T-cell (primary cell): ENCODE measurements around the gene MIGA2. TPM values are rescaled to one million over a fixed set of nuclear protein-coding genes. Genes with fewer than 3 reads are reported as not detected.

Experiments used
- ATAC-seq, 4 experiments: fragments of 200-7000 bp in 3 of 4; fragments of 150-1000 bp in 1 of 4; cut with Tn5 transposase; replicated peaks in 1 of 4; 1 replicate in 3 of 4; 2 replicates in 1 of 4; pipeline ENCODE4 v1.10.0; 2021; ENCODE audit warnings: moderate library complexity in 3 of 4, mild to moderate bottlenecking in 2 of 4, moderate number of reproducible peaks in 1 of 4
- CTCF ChIA-PET, 2 donors: fragments of 300-600 bp; sonication (Branson Sonifier 250); formaldehyde crosslinking; loops; one replicate each; lab custom pipeline; 2022; ENCODE audit warnings: antibody characterized with exemption in 2 of 2; lab: Charles Lee
- POLR2A ChIA-PET, 2 donors: fragments of 300-600 bp; sonication (Branson Sonifier 250); formaldehyde crosslinking; loops; one replicate each; lab custom pipeline; 2022; ENCODE audit warnings: antibody characterized with exemption in 2 of 2; lab: Charles Lee
- DNase-seq, 35 experiments: peaks; one replicate each; pipeline versions ENCODE4 v3.0.0 to v3.0.0-alpha.2; 2013 to 2023
- H3K27ac ChIP-seq: one replicate; pipeline ENCODE4 v1.5.1; 2013; ENCODE audit warnings: low read length
- H3K27me3 ChIP-seq, 2 experiments: replicated peaks in 1 of 2; 1 replicate in 1 of 2; 2 replicates in 1 of 2; pipeline versions ENCODE4 v1.6.1 to v1.7.0; 2013; ENCODE audit warnings: low read length in 1 of 2, mixed read lengths in 1 of 2; ENCODE audit not compliant: control insufficient read depth in 2 of 2, insufficient read depth in 2 of 2; ENCODE audit errors: extremely low read depth in 1 of 2
- H3K36me3 ChIP-seq, 2 donors: 1 replicate in 1 of 2; 2 replicates in 1 of 2; pipeline versions ENCODE4 v1.6.1 to v1.7.0; 2013; ENCODE audit warnings: low read length in 1 of 2; ENCODE audit not compliant: control insufficient read depth in 2 of 2, insufficient read depth in 1 of 2; ENCODE audit errors: extremely low read depth in 1 of 2
- H3K4me1 ChIP-seq, 2 experiments: 1 replicate in 1 of 2; 2 replicates in 1 of 2; pipeline versions ENCODE4 v1.6.1 to v1.7.0; 2013; ENCODE audit warnings: low read length in 2 of 2, mixed read lengths in 1 of 2; ENCODE audit not compliant: insufficient read depth in 2 of 2, control insufficient read depth in 1 of 2; ENCODE audit errors: extremely low read depth in 1 of 2
- H3K4me3 ChIP-seq, 2 donors: 1 replicate in 1 of 2; 2 replicates in 1 of 2; pipeline versions ENCODE4 v1.5.1 to v1.7.0; 2013; ENCODE audit warnings: mild to moderate bottlenecking in 2 of 2, low read length in 1 of 2, moderate library complexity in 1 of 2; ENCODE audit not compliant: control insufficient read depth in 1 of 2; ENCODE audit errors: extremely low read depth in 1 of 2
- H3K9me3 ChIP-seq: 2 replicates; pipeline ENCODE4 v1.7.0; 2013
- H3K27ac Mint-ChIP-seq, 2 donors: one replicate each; pipeline ENCODE4 v1.8.0; 2020 to 2021; ENCODE audit warnings: mild to moderate bottlenecking in 2 of 2, mixed read lengths in 2 of 2
- H3K27me3 Mint-ChIP-seq, 2 donors: one replicate each; pipeline ENCODE4 v1.8.0; 2021 to 2022; ENCODE audit warnings: mixed read lengths in 2 of 2
- H3K36me3 Mint-ChIP-seq: one replicate; pipeline ENCODE4 v1.8.0; 2021; ENCODE audit warnings: mixed read lengths
- H3K4me1 Mint-ChIP-seq, 3 donors: one replicate each; pipeline ENCODE4 v1.8.0; 2020 to 2022; ENCODE audit warnings: mixed read lengths in 3 of 3, mild to moderate bottlenecking in 1 of 3
- H3K4me3 Mint-ChIP-seq, 3 donors: one replicate each; pipeline ENCODE4 v1.8.0; 2020 to 2022; ENCODE audit warnings: mild to moderate bottlenecking in 3 of 3, mixed read lengths in 3 of 3, moderate library complexity in 3 of 3
- H3K9me3 Mint-ChIP-seq, 3 donors: one replicate each; pipeline ENCODE4 v1.8.0; 2020 to 2022; ENCODE audit warnings: mixed read lengths in 3 of 3
- WGBS: methylation state at CpG from one replicate; pipeline ENCODE4 v1.1.5; 2013; ENCODE audit warnings: missing lambda C conversion rate; ENCODE audit not compliant: insufficient coverage; 5-methylcytosine and 5-hydroxymethylcytosine counted together
- total RNA-seq, 35 experiments: library from RNA in 6 of 35; stranded (reverse) in 6 of 35; fragments of 120-200 nt in 1 of 35; gene quantifications; one replicate each; pipeline versions ENCODE4 v1.2.1 to v1.2.4 and lab custom pipeline; 2013 to 2026

Gene MIGA2
- total RNA-seq, 5 donors from 2014 or later (not counting 1 experiment from before 2014, with no cell fraction given), result 60.8 to 95.7 (median 83.4) TPM

GRCh38 chr9:129093602-129094386 lies 57.4 kb downstream of the MIGA2 start:
- CTCF ChIA-PET, result no interaction called here
- Mint-ChIP-seq H3K27me3 (no peaks in the 10 kb centered on the region), H3K27ac (no peak overlapping the region), H3K36me3 (peaks cover 9% of the 10 kb centered on the region), H3K9me3 (no peaks in the 10 kb centered on the region), H3K4me1 (no peaks in the 10 kb centered on the region), H3K4me3 (no peak overlapping the region)
- peaks cover 12 to 13% of the 10 kb centered on the region in 2 donors for H3K36me3 ChIP-seq
- POLR2A ChIA-PET, result no interaction called here
- H3K9me3 ChIP-seq, result no peaks in the 10 kb centered on the region
- no peak overlapping the region for H3K4me3 ChIP-seq
- H3K4me1 ChIP-seq, result no peaks in the 10 kb centered on the region
- H3K27me3 ChIP-seq, result no peaks in the 10 kb centered on the region
- ATAC-seq, result no peak
- WGBS, result 91% methylated on average over 15 of the region's 20 CpGs
- no peak for DNase-seq
- H3K27ac ChIP-seq, result no peak overlapping the region

GRCh38 chr9:129094387-129095169 lies 58.2 kb downstream of the MIGA2 start:
- no peaks in the 10 kb centered on the region for H3K4me1 ChIP-seq
- WGBS, result 93% methylated on average over 13 of the region's 13 CpGs
- H3K4me3 ChIP-seq, result no peak overlapping the region
- ChIA-PET POLR2A (no interaction called here), CTCF (no interaction called here)
- DNase-seq (no peak), ATAC-seq (no peak)
- H3K36me3 Mint-ChIP-seq, result peaks cover 7% of the 10 kb centered on the region
- no peak overlapping the region for H3K27ac ChIP-seq
- H3K9me3 ChIP-seq, result no peaks in the 10 kb centered on the region
- peaks cover 6 to 9% of the 10 kb centered on the region in 2 donors for H3K36me3 ChIP-seq
- no peaks in the 10 kb centered on the region for H3K27me3 ChIP-seq
- H3K27me3 Mint-ChIP-seq, result no peaks in the 10 kb centered on the region
- H3K27ac Mint-ChIP-seq, result no peak overlapping the region
- H3K9me3 Mint-ChIP-seq, result no peaks in the 10 kb centered on the region
- H3K4me1 Mint-ChIP-seq, result no peaks in the 10 kb centered on the region
- H3K4me3 Mint-ChIP-seq, result no peak overlapping the region

GRCh38 chr9:129095170-129095667 lies 58.8 kb downstream of the MIGA2 start:
- Histone ChIP-seq H3K9me3 (no peaks in the 10 kb centered on the region), H3K27ac (no peak overlapping the region), H3K36me3 (peaks cover 0 to 4% of the 10 kb centered on the region in 2 donors), H3K4me1 (no peaks in the 10 kb centered on the region), H3K4me3 (no peak overlapping the region), H3K27me3 (no peaks in the 10 kb centered on the region)
- POLR2A ChIA-PET, result no interaction called here
- 95% methylated on average over 20 of the region's 21 CpGs for WGBS
- Mint-ChIP-seq H3K4me3 (no peak overlapping the region), H3K36me3 (peaks cover 2% of the 10 kb centered on the region), H3K27ac (no peak overlapping the region), H3K9me3 (no peaks in the 10 kb centered on the region), H3K4me1 (no peaks in the 10 kb centered on the region), H3K27me3 (no peaks in the 10 kb centered on the region)
- CTCF ChIA-PET, result no interaction called here
- ATAC-seq, result no peak
- DNase-seq, result no peak

GRCh38 chr9:129095908-129096307 lies 59.5 kb downstream of the MIGA2 start:
- CTCF ChIA-PET, result no interaction called here
- H3K4me1 ChIP-seq, result no peaks in the 10 kb centered on the region
- H3K9me3 Mint-ChIP-seq, result no peaks in the 10 kb centered on the region
- H3K27me3 Mint-ChIP-seq, result no peaks in the 10 kb centered on the region
- peaks cover 2% of the 10 kb centered on the region for H3K36me3 Mint-ChIP-seq
- H3K36me3 ChIP-seq, result no peaks in the 10 kb centered on the region
- DNase-seq (no peak), ATAC-seq (no peak)
- no peak overlapping the region for H3K4me3 ChIP-seq
- no peak overlapping the region for H3K27ac ChIP-seq
- no peak overlapping the region for H3K27ac Mint-ChIP-seq
- H3K4me1 Mint-ChIP-seq, result no peaks in the 10 kb centered on the region
- H3K27me3 ChIP-seq, result no peaks in the 10 kb centered on the region
- H3K9me3 ChIP-seq, result no peaks in the 10 kb centered on the region
- no peak overlapping the region for H3K4me3 Mint-ChIP-seq
- 90% methylated on average over 10 of the region's 12 CpGs for WGBS
- POLR2A ChIA-PET, result no interaction called here

GRCh38 chr9:129097671-129098306 lies 61.4 kb downstream of the MIGA2 start:
- H3K27ac Mint-ChIP-seq, result no peak overlapping the region
- no peak for DNase-seq
- H3K9me3 Mint-ChIP-seq, result no peaks in the 10 kb centered on the region
- no peaks in the 10 kb centered on the region for H3K27me3 ChIP-seq
- no peak overlapping the region for H3K4me3 ChIP-seq
- no peak overlapping the region for H3K4me3 Mint-ChIP-seq
- H3K9me3 ChIP-seq, result no peaks in the 10 kb centered on the region
- ChIA-PET CTCF (no interaction called here), POLR2A (interaction anchor here in 1 of 2 donors (0.6 kb wide), 2 partner anchors 25 to 36 kb away, joined by 4 to 7 read pairs; no protein-coding TSS in a partner anchor)
- H3K27me3 Mint-ChIP-seq, result no peaks in the 10 kb centered on the region
- no peaks in the 10 kb centered on the region for H3K36me3 ChIP-seq
- H3K4me1 Mint-ChIP-seq, result no peaks in the 10 kb centered on the region
- WGBS, result 83% methylated on average over 10 of the region's 16 CpGs
- no peak overlapping the region for H3K27ac ChIP-seq
- no peak for ATAC-seq
- H3K4me1 ChIP-seq, result no peaks in the 10 kb centered on the region
- peaks cover 2% of the 10 kb centered on the region for H3K36me3 Mint-ChIP-seq

GRCh38 chr9:129098328-129098727 lies 61.9 kb downstream of the MIGA2 start:
- CTCF ChIA-PET, result no interaction called here
- H3K36me3 ChIP-seq, result no peaks in the 10 kb centered on the region
- DNase-seq (no peak), ATAC-seq (no peak)
- POLR2A ChIA-PET, result interaction anchor here in 1 of 2 donors (0.6 kb wide), 1 partner anchor 24 kb away, joined by 4 read pairs; no protein-coding TSS in a partner anchor
- Mint-ChIP-seq H3K4me1 (no peaks in the 10 kb centered on the region), H3K4me3 (no peak overlapping the region), H3K36me3 (peaks cover 2% of the 10 kb centered on the region), H3K9me3 (no peaks in the 10 kb centered on the region), H3K27me3 (no peaks in the 10 kb centered on the region), H3K27ac (no peak overlapping the region)
- no peaks in the 10 kb centered on the region for H3K4me1 ChIP-seq
- H3K27me3 ChIP-seq, result no peaks in the 10 kb centered on the region
- no peak overlapping the region for H3K27ac ChIP-seq
- H3K4me3 ChIP-seq, result no peak overlapping the region
- no peaks in the 10 kb centered on the region for H3K9me3 ChIP-seq
- WGBS, result 92% methylated on average over 11 of the region's 11 CpGs
